ENCODE data around the gene RGS3. TPM values are rescaled to one million over a fixed set of nuclear protein-coding genes. Genes with fewer than 3 reads are reported as not detected.

RGS3 gene
- total RNA-seq, 1 experiment from 2014 or later = 16.6 TPM

DNA sequence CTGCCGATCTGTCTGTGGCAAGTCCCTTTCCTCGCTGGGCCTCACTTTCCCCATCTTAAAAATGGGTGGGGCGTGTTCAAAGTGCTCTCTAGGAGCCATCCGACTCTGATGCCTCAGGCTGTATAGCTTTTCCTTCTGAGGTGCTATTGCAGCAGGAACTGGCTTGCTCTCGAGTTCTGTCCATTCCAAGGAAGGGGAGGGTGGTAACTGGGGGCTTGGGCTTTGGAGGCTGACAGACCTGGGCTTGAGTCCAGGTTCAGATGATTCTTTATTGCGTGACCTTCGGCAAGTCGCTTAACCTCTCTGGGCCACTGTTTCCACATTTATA, 139.5 kb downstream of the RGS3 start (continued):
- TF ChIP-seq ZBTB21 (CRISPR knock-in tag; IDR thresholded peaks at IDR 0.05; ENCODE audit: borderline replicate concordance) = no peak
- TF ChIP-seq, protein P1, sequence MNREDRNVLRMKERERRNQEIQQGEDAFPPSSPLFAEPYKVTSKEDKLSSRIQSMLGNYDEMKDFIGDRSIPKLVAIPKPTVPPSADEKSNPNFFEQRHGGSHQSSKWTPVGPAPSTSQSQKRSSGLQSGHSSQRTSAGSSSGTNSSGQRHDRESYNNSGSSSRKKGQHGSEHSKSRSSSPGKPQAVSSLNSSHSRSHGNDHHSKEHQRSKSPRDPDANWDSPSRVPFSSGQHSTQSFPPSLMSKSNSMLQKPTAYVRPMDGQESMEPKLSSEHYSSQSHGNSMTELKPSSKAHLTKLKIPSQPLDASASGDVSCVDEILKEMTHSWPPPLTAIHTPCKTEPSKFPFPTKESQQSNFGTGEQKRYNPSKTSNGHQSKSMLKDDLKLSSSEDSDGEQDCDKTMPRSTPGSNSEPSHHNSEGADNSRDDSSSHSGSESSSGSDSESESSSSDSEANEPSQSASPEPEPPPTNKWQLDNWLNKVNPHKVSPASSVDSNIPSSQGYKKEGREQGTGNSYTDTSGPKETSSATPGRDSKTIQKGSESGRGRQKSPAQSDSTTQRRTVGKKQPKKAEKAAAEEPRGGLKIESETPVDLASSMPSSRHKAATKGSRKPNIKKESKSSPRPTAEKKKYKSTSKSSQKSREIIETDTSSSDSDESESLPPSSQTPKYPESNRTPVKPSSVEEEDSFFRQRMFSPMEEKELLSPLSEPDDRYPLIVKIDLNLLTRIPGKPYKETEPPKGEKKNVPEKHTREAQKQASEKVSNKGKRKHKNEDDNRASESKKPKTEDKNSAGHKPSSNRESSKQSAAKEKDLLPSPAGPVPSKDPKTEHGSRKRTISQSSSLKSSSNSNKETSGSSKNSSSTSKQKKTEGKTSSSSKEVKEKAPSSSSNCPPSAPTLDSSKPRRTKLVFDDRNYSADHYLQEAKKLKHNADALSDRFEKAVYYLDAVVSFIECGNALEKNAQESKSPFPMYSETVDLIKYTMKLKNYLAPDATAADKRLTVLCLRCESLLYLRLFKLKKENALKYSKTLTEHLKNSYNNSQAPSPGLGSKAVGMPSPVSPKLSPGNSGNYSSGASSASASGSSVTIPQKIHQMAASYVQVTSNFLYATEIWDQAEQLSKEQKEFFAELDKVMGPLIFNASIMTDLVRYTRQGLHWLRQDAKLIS (CRISPR knock-in tag; IDR thresholded peaks at IDR 0.05; ENCODE audit: borderline replicate concordance) = no peak

DNA sequence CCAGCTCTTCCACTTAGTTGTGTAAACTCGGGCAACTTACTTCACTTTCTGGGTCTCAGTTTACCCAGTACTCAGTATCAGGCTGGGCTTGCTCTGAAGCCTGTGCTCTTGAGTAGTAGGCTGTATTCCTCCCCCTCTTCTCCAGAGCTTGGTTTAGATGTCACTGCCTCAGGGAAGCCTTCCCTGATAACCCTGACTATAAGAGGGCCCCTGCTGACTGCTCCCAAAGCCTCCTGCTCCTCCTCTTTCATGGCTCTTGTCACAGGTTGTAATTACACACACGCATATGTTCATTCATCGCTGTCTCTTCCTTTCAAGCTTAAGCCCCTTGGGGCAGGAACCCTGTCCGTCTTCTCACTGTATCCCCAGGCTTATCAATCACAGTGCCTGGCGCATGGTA, 140.2 kb downstream of the RGS3 start:
- Mint-ChIP-seq H3K27ac (no peak overlapping the region), H3K36me3 (no peaks in the 10 kb centered on the region), H3K27me3 (ENCODE audit: low read depth) (peaks cover 2% of the 10 kb centered on the region), H3K9me3 (no peaks in the 10 kb centered on the region), H3K4me1 (peaks cover 40% of the 10 kb centered on the region), H3K4me3 (no peak overlapping the region)
- TF ChIP-seq, protein P2, sequence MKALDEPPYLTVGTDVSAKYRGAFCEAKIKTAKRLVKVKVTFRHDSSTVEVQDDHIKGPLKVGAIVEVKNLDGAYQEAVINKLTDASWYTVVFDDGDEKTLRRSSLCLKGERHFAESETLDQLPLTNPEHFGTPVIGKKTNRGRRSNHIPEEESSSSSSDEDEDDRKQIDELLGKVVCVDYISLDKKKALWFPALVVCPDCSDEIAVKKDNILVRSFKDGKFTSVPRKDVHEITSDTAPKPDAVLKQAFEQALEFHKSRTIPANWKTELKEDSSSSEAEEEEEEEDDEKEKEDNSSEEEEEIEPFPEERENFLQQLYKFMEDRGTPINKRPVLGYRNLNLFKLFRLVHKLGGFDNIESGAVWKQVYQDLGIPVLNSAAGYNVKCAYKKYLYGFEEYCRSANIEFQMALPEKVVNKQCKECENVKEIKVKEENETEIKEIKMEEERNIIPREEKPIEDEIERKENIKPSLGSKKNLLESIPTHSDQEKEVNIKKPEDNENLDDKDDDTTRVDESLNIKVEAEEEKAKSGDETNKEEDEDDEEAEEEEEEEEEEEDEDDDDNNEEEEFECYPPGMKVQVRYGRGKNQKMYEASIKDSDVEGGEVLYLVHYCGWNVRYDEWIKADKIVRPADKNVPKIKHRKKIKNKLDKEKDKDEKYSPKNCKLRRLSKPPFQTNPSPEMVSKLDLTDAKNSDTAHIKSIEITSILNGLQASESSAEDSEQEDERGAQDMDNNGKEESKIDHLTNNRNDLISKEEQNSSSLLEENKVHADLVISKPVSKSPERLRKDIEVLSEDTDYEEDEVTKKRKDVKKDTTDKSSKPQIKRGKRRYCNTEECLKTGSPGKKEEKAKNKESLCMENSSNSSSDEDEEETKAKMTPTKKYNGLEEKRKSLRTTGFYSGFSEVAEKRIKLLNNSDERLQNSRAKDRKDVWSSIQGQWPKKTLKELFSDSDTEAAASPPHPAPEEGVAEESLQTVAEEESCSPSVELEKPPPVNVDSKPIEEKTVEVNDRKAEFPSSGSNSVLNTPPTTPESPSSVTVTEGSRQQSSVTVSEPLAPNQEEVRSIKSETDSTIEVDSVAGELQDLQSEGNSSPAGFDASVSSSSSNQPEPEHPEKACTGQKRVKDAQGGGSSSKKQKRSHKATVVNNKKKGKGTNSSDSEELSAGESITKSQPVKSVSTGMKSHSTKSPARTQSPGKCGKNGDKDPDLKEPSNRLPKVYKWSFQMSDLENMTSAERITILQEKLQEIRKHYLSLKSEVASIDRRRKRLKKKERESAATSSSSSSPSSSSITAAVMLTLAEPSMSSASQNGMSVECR (CRISPR knock-in tag; IDR thresholded peaks at IDR 0.05; ENCODE audit: borderline replicate concordance) = no peak
- TF ChIP-seq, protein P3, sequence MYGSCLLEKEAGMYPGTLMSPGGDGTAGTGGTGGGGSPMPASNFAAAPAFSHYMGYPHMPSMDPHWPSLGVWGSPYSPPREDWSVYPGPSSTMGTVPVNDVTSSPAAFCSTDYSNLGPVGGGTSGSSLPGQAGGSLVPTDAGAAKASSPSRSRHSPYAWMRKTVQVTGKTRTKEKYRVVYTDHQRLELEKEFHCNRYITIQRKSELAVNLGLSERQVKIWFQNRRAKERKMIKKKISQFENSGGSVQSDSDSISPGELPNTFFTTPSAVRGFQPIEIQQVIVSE (CRISPR knock-in tag; IDR thresholded peaks at IDR 0.05; ENCODE audit: borderline replicate concordance) = no peak
- TF ChIP-seq, protein P4, sequence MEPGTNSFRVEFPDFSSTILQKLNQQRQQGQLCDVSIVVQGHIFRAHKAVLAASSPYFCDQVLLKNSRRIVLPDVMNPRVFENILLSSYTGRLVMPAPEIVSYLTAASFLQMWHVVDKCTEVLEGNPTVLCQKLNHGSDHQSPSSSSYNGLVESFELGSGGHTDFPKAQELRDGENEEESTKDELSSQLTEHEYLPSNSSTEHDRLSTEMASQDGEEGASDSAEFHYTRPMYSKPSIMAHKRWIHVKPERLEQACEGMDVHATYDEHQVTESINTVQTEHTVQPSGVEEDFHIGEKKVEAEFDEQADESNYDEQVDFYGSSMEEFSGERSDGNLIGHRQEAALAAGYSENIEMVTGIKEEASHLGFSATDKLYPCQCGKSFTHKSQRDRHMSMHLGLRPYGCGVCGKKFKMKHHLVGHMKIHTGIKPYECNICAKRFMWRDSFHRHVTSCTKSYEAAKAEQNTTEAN (CRISPR knock-in tag; IDR thresholded peaks at IDR 0.05) = no peak
- TF ChIP-seq TP53 (CRISPR knock-in tag; IDR thresholded peaks at IDR 0.05) = no peak
- TF ChIP-seq SMAD4 (CRISPR knock-in tag; IDR thresholded peaks at IDR 0.05) = no peak
- no peak for TF ChIP-seq ATF1 (CRISPR knock-in tag; IDR thresholded peaks at IDR 0.05)
- no peak for TF ChIP-seq KAT7 (CRISPR knock-in tag; IDR thresholded peaks at IDR 0.05; ENCODE audit: borderline replicate concordance)
- TF ChIP-seq, protein P5, sequence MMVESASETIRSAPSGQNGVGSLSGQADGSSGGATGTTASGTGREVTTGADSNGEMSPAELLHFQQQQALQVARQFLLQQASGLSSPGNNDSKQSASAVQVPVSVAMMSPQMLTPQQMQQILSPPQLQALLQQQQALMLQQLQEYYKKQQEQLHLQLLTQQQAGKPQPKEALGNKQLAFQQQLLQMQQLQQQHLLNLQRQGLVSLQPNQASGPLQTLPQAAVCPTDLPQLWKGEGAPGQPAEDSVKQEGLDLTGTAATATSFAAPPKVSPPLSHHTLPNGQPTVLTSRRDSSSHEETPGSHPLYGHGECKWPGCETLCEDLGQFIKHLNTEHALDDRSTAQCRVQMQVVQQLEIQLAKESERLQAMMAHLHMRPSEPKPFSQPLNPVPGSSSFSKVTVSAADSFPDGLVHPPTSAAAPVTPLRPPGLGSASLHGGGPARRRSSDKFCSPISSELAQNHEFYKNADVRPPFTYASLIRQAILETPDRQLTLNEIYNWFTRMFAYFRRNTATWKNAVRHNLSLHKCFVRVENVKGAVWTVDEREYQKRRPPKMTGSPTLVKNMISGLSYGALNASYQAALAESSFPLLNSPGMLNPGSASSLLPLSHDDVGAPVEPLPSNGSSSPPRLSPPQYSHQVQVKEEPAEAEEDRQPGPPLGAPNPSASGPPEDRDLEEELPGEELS (CRISPR knock-in tag; IDR thresholded peaks at IDR 0.05) = no peak
- TF ChIP-seq FOXK1 (CRISPR knock-in tag; IDR thresholded peaks at IDR 0.05) = no peak
- TF ChIP-seq, protein P6, sequence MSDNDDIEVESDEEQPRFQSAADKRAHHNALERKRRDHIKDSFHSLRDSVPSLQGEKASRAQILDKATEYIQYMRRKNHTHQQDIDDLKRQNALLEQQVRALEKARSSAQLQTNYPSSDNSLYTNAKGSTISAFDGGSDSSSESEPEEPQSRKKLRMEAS (CRISPR knock-in tag; IDR thresholded peaks at IDR 0.05) = no peak
- TF ChIP-seq, protein P7, sequence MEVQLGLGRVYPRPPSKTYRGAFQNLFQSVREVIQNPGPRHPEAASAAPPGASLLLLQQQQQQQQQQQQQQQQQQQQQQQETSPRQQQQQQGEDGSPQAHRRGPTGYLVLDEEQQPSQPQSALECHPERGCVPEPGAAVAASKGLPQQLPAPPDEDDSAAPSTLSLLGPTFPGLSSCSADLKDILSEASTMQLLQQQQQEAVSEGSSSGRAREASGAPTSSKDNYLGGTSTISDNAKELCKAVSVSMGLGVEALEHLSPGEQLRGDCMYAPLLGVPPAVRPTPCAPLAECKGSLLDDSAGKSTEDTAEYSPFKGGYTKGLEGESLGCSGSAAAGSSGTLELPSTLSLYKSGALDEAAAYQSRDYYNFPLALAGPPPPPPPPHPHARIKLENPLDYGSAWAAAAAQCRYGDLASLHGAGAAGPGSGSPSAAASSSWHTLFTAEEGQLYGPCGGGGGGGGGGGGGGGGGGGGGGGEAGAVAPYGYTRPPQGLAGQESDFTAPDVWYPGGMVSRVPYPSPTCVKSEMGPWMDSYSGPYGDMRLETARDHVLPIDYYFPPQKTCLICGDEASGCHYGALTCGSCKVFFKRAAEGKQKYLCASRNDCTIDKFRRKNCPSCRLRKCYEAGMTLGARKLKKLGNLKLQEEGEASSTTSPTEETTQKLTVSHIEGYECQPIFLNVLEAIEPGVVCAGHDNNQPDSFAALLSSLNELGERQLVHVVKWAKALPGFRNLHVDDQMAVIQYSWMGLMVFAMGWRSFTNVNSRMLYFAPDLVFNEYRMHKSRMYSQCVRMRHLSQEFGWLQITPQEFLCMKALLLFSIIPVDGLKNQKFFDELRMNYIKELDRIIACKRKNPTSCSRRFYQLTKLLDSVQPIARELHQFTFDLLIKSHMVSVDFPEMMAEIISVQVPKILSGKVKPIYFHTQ (CRISPR knock-in tag; IDR thresholded peaks at IDR 0.05) = no peak
- TF ChIP-seq NFYB (CRISPR knock-in tag; conservative IDR thresholded peaks at IDR 0.05; ENCODE audit: low read depth) = no peak
- TF ChIP-seq, protein P8, sequence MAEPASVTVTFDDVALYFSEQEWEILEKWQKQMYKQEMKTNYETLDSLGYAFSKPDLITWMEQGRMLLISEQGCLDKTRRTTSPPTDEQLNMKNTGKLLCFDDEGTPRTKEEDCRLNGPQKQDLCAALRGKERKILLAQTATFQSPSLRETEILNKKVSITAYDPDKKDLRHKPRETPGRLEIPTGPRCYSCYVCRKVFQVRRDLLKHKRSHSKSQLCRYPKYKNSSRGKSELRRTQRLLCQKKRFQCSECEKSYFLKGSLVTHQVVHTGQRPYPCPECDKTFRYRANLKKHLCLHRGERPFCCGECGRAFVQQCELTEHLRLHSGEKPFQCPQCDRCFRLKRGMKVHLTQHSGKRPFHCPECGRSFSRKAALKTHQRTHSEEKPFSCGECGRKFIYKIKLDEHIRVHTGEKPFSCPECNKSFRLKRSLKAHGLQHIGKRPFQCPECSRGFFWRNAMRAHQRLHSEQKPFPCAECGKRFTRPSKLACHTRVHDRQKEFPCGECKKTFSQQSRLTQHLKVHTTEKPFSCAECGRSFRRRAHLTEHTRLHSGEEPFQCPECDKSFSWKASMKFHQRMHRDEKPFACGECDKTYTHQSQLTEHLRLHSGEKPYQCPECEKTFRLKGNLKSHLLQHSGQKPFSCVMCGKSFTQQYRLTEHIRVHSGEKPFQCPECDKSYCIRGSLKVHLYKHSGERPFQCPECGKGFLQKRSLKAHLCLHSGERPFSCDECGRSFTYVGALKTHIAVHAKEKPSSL (CRISPR knock-in tag; conservative IDR thresholded peaks at IDR 0.05) = no peak
- no peak for TF ChIP-seq ZNF317 (CRISPR knock-in tag; IDR thresholded peaks at IDR 0.05; ENCODE audit: borderline replicate concordance, low read depth)
- no peak for TF ChIP-seq OVOL2 (CRISPR knock-in tag; IDR thresholded peaks at IDR 0.05; ENCODE audit: borderline replicate concordance)
- ChIA-PET POLR2A (no interaction called here), CTCF (interaction anchor here (3.0 to 20.2 kb wide), 3 partner anchors 10 to 50 kb away, joined by 26 to 962 read pairs (median 41); no protein-coding TSS in a partner anchor)
- no peak for DNase-seq (ENCODE audit: low spot score)
- ATAC-seq = no peak
